K562 (cell line): ENCODE data around the gene PRKCB. TPM values are rescaled to one million over a fixed set of nuclear protein-coding genes. Genes with fewer than 3 reads are reported as not detected.

ENCODE experiments used
- ATAC-seq: fragments of 200-7000 bp; cut with Tn5 transposase; 3 replicates; pipeline ENCODE4 v1.9.1; 2020; ENCODE audit warnings: moderate library complexity
- BruUV-seq: library from RNA; stranded (reverse); fragments of 400-500 nt; replicated peaks from 2 replicates; lab custom pipeline; 2021; lab: Mats Ljungman, UMichigan
- CTCF ChIA-PET: fragments of 300-600 bp; formaldehyde crosslinking; extraction: SDS; loops from one replicate; lab custom pipeline; 2021; ENCODE audit warnings: low intra/inter-chr PET ratio; lab: Yijun Ruan, JAX
- POLR2A ChIA-PET: fragments of 300-600, 350-650 bp; sonication (Branson Sonifier 250); formaldehyde crosslinking; extraction: SDS; loops from one replicate; lab custom pipeline; 2021; ENCODE audit warnings: antibody characterized with exemption, inconsistent platforms; lab: Yijun Ruan, JAX
- DNase-seq, 4 experiments: peaks; one replicate each; pipeline versions ENCODE4 v3.0.0 to v3.0.0-alpha.2; 2011 to 2018; ENCODE audit warnings: low spot score in 3 of 4, mixed read lengths in 3 of 4; ENCODE audit errors: extremely low read depth in 1 of 4
- FAIRE-seq: peaks from 2 replicates; lab custom pipeline; 2011; peaks lifted over from hg19 to GRCh38; lab: Jason Lieb, UNC
- H2AFZ ChIP-seq: 2 replicates; pipeline ENCODE4 v1.6.0; 2011; ENCODE audit warnings: low read depth, low read length, control low read depth, inconsistent platforms
- H3K27ac ChIP-seq: fragments of 200-600 bp; 3 replicates; pipeline ENCODE4 v1.8.0; 2011; ENCODE audit warnings: low read depth, mild to moderate bottlenecking, control low read depth, inconsistent platforms, low read length, moderate library complexity, mixed read lengths; ENCODE audit errors: extremely low read depth
- H3K27me3 ChIP-seq, 2 experiments: fragments of 300-600 bp in 1 of 2; 2 replicates in 1 of 2; 3 replicates in 1 of 2; pipeline versions ENCODE4 v1.6.0 to v1.8.0; 2011; ENCODE audit warnings: inconsistent platforms in 2 of 2, low read length in 2 of 2, mild to moderate bottlenecking in 1 of 2, mixed read lengths in 1 of 2, moderate library complexity in 1 of 2; ENCODE audit not compliant: control insufficient read depth in 2 of 2, insufficient read depth in 2 of 2
- H3K36me3 ChIP-seq: fragments of 300-600 bp; 3 replicates; pipeline ENCODE4 v1.8.0; 2011; ENCODE audit warnings: mild to moderate bottlenecking, low read length, inconsistent platforms; ENCODE audit not compliant: control insufficient read depth, insufficient read depth
- H3K4me1 ChIP-seq, 2 experiments: fragments of 200-600 bp in 1 of 2; replicated peaks in 1 of 2; 2 replicates in 1 of 2; 3 replicates in 1 of 2; pipeline versions ENCODE4 v1.5.1 to v1.8.0; 2011; ENCODE audit warnings: inconsistent platforms in 2 of 2, low read length in 2 of 2, mild to moderate bottlenecking in 1 of 2, mixed read lengths in 1 of 2, moderate library complexity in 1 of 2; ENCODE audit not compliant: control insufficient read depth in 2 of 2, insufficient read depth in 2 of 2
- H3K4me2 ChIP-seq: 2 replicates; pipeline ENCODE4 v1.6.1; 2011; ENCODE audit warnings: low read length, control low read depth, inconsistent platforms, mixed read lengths; ENCODE audit not compliant: insufficient read depth
- H3K4me3 ChIP-seq: fragments of 200-600 bp; sonication (generic), shearing (Covaris generic); 2 replicates; pipeline ENCODE4 v1.5.1; 2016; ENCODE audit warnings: control low read depth, inconsistent platforms
- H3K79me2 ChIP-seq: fragments of 200-600 bp; 3 replicates; pipeline ENCODE4 v1.8.0; 2011; ENCODE audit warnings: low read length, inconsistent platforms; ENCODE audit not compliant: control insufficient read depth, insufficient read depth
- H3K9ac ChIP-seq, 2 experiments: 2 replicates each; pipeline versions ENCODE4 v1.6.0 to v1.6.1; 2011; ENCODE audit warnings: low read depth in 2 of 2, low read length in 2 of 2, control low read depth in 1 of 2, inconsistent platforms in 1 of 2, mild to moderate bottlenecking in 1 of 2, mixed read lengths in 1 of 2; ENCODE audit not compliant: insufficient read depth in 1 of 2
- H3K9me1 ChIP-seq: one replicate; pipeline ENCODE4 v1.6.0; 2011; ENCODE audit warnings: inconsistent platforms, mild to moderate bottlenecking, low read length, moderate library complexity; ENCODE audit not compliant: control insufficient read depth, insufficient read depth
- H3K9me3 ChIP-seq: replicated peaks from 2 replicates; pipeline ENCODE4 v1.5.1; 2011; ENCODE audit warnings: low read depth, low read length, inconsistent platforms; ENCODE audit not compliant: control insufficient read depth, insufficient read depth
- H4K20me1 ChIP-seq: replicated peaks from 2 replicates; pipeline ENCODE4 v1.6.1; 2011; ENCODE audit warnings: low read length, inconsistent platforms, mixed read lengths; ENCODE audit not compliant: control insufficient read depth, insufficient read depth
- CXXC5 ChIP-seq: fragments of 250-450 bp; sonication (Bioruptor Pico); IDR thresholded peaks from 2 replicates; pipeline ENCODE4 v1.8.0; 2022; ENCODE audit warnings: inconsistent platforms, mild to moderate bottlenecking, moderate library complexity
- GTF2E2 ChIP-seq: fragments of 200-800 bp; sonication (Bioruptor generic); IDR thresholded peaks from 2 replicates; pipeline ENCODE4 v1.6.1; 2016; ENCODE audit warnings: missing genetic modification characterization, missing compliant biosample characterization
- ZNF24 ChIP-seq: fragments of 450-650 bp; IDR thresholded peaks from 2 replicates; pipeline ENCODE4 v1.6.1; 2016
- ZNF830 ChIP-seq: fragments of 250-450 bp; sonication (Bioruptor Pico); IDR thresholded peaks from 2 replicates; pipeline ENCODE4 v1.5.0; 2021; ENCODE audit warnings: mild to moderate bottlenecking
- WGBS: fragments of 100-300 bp; shearing (Covaris generic); methylation state at CpG from one replicate; pipeline ENCODE4 v1.1.6; 2016; ENCODE audit warnings: low coverage, mixed read lengths; ENCODE audit not compliant: insufficient coverage; ENCODE audit errors: missing lambda C conversion rate; 5-methylcytosine and 5-hydroxymethylcytosine counted together
- in situ Hi-C: fragments of 300-500 bp; cut with MboI; formaldehyde crosslinking; loops from 4 replicates; pipeline ENCODE4 v1.15.0; 2018; ENCODE audit warnings: inconsistent platforms, mixed read lengths
- intact Hi-C: fragments of 100-400 bp; cut with micrococcal nuclease; formaldehyde crosslinking; loops from 2 replicates; pipeline ENCODE4 v1.14.2; 2022
- polyA plus RNA-seq, 8 experiments: library from polyadenylated mRNA; depleted of rRNA in 4 of 8; stranded (reverse) in 5 of 8; unstranded in 3 of 8; fragments of >200 nt; fragmentation: Nextera tagmentation in 2 of 8; fragmentation: Illumina TruSeq in 1 of 8; extraction: Ambion mirVana in 2 of 8; extraction: Trizol in 1 of 8; gene quantifications; 2 replicates each; pipeline versions ENCODE4 v1.2.1 to v1.2.3, GENCODE V29; 2011 to 2014; ENCODE audit warnings: inconsistent platforms in 1 of 8, missing spikeins in 1 of 8
- total RNA-seq, 7 experiments: library from RNA; depleted of rRNA in 6 of 7; stranded (reverse); fragments of >200 nt in 6 of 7; fragmentation: Illumina TruSeq in 2 of 7; extraction: Trizol in 2 of 7; gene quantifications; 2 replicates each; pipeline versions ENCODE4 v1.2.1 to v1.2.3, GENCODE V29; 2011 to 2021; ENCODE audit warnings: low replicate concordance in 1 of 7

Gene PRKCB
- total and polyA plus RNA-seq, 9 of the 15 experiments (the other 6 are each of a cell fraction or from before 2014, with no cell fraction given), result 49.9 to 276 (median 148) TPM

- Histone ChIP-seq H4K20me1 (peaks cover 13% of the 10 kb centered on the region), H3K9me1 (peaks cover 3% of the 10 kb centered on the region), H3K4me3 (no peak overlapping the region), H3K9ac (no peak overlapping the region), H3K4me1 (peaks cover 12 to 67% of the 10 kb centered on the region in 2 experiments), H3K79me2 (peaks cover 95% of the 10 kb centered on the region), H2AFZ (no peak overlapping the region), H3K27me3 (no peaks in the 10 kb centered on the region), H3K27ac (peak overlapping the region; percentile 85; the same call in 1 of the 3 replicates), H3K36me3 (peaks cover 55% of the 10 kb centered on the region), H3K4me2 (no peak overlapping the region), H3K9me3 (no peaks in the 10 kb centered on the region)
- intact Hi-C loops (loop anchor here (5.0 kb wide), 2 partner anchors 46 to 151 kb away; no protein-coding TSS in a partner anchor), in situ Hi-C loops (no loop called here)
- no peak for ATAC-seq
- TF ChIP-seq ZNF24 (peak; percentile 88), GTF2E2 (tag) (no peak)
- DNase-seq, result no peak
- ChIA-PET POLR2A (interaction anchor here (1.6 to 3.9 kb wide), 4 partner anchors 11 to 61 kb away, joined by 3 to 33 read pairs (median 7); no protein-coding TSS in a partner anchor), CTCF (no interaction called here)
- no peak for FAIRE-seq
- 86% methylated on average over 2 of the region's 2 CpGs for WGBS
- no TSS peak for BruUV-seq
Measured at GRCh38 chr16:23953476-23953875, 117.7 kb downstream of the PRKCB start.

GRCh38 chr16:23955088-23955487 is 119.3 kb downstream of the PRKCB start:
- peaks cover 11% of the 10 kb centered on the region for H4K20me1 ChIP-seq
- in situ Hi-C loops, result no loop called here
- no peaks in the 10 kb centered on the region for H3K9me3 ChIP-seq
- CTCF ChIA-PET, result no interaction called here
- BruUV-seq, result no TSS peak
- H3K9ac ChIP-seq, result no peak overlapping the region
- peaks cover 12 to 69% of the 10 kb centered on the region in 2 experiments for H3K4me1 ChIP-seq
- no peak overlapping the region for H3K4me3 ChIP-seq
- no peak overlapping the region for H3K27ac ChIP-seq
- no peak overlapping the region for H3K4me2 ChIP-seq
- 81% methylated on average over 7 of the region's 7 CpGs for WGBS
- TF ChIP-seq CXXC5 (0 out of 2 replicates have a peak, but pooled peaks have one; percentile 13), ZNF830 (CRISPR knock-in tag) (no peak)
- TF ChIP-seq, all 486 proteins: peak for 1
- Histone ChIP-seq H3K9me1 (peaks cover 3% of the 10 kb centered on the region), H3K36me3 (peaks cover 62% of the 10 kb centered on the region), H2AFZ (no peak overlapping the region), H3K79me2 (peaks cover 95% of the 10 kb centered on the region), H3K27me3 (no peaks in the 10 kb centered on the region)
- intact Hi-C loops, result no loop called here
- DNase-seq (no peak), FAIRE-seq (no peak), ATAC-seq (no peak)
- POLR2A ChIA-PET, result interaction anchor here (1.3 to 3.9 kb wide), 3 partner anchors 10 to 152 kb away, joined by 4 to 33 read pairs (median 5); no protein-coding TSS in a partner anchor
